Kidney (tissue), 14 donors: Measurements from ENCODE around the gene SNTG2. TPM values are rescaled to one million over a fixed set of nuclear protein-coding genes. Genes with fewer than 3 reads are reported as not detected.
"Not testable (repeated sequence)": the region's sequence is repeated elsewhere in the genome, so short reads cannot be mapped to it uniquely, and the experiment has no call there.

ENCODE experiments used
- DNase-seq, 5 donors: peaks; one replicate each; pipeline ENCODE4 v3.0.0-alpha.2; 2013 to 2020
- FAIRE-seq: peaks from 2 replicates; lab custom pipeline; 2012; peaks lifted over from hg19 to GRCh38; lab: Jason Lieb, UNC
- H3K27ac ChIP-seq, 2 donors: one replicate each; pipeline ENCODE4 v1.7.0; 2013; ENCODE audit warnings: low read depth in 2 of 2, low read length in 2 of 2, inconsistent platforms in 1 of 2
- H3K27me3 ChIP-seq: one replicate; pipeline ENCODE4 v1.7.1; 2013; ENCODE audit warnings: low read length, inconsistent platforms; ENCODE audit not compliant: control insufficient read depth, insufficient read depth
- H3K36me3 ChIP-seq, 3 donors: one replicate each; pipeline versions ENCODE4 v1.7.0 to v1.7.1; 2013; ENCODE audit warnings: low read length in 3 of 3, control low read depth in 1 of 3, inconsistent platforms in 1 of 3; ENCODE audit not compliant: insufficient read depth in 3 of 3, control insufficient read depth in 2 of 3
- H3K4me1 ChIP-seq, 3 donors: one replicate each; pipeline versions ENCODE4 v1.7.0 to v1.7.1; 2013; ENCODE audit warnings: low read length in 3 of 3, inconsistent platforms in 1 of 3, low read depth in 1 of 3; ENCODE audit not compliant: control insufficient read depth in 2 of 3, insufficient read depth in 2 of 3
- H3K4me3 ChIP-seq, 3 donors: one replicate each; pipeline versions ENCODE4 v1.7.0 to v1.8.1; 2013; ENCODE audit warnings: low read length in 3 of 3, control low read depth in 1 of 3, inconsistent platforms in 1 of 3
- H3K9ac ChIP-seq, 3 donors: one replicate each; pipeline versions ENCODE4 v1.7.0 to v1.7.1; 2013; ENCODE audit warnings: low read length in 3 of 3, control low read depth in 1 of 3, inconsistent platforms in 1 of 3
- H3K9me3 ChIP-seq, 3 donors: one replicate each; pipeline versions ENCODE4 v1.7.0 to v1.7.1; 2013; ENCODE audit warnings: low read length in 3 of 3, control low read depth in 1 of 3, inconsistent platforms in 1 of 3; ENCODE audit not compliant: control insufficient read depth in 2 of 3, insufficient read depth in 1 of 3
- intact Hi-C: fragments of 100-400 bp; cut with DNase I; formaldehyde crosslinking; loops from one replicate; pipeline ENCODE4 v1.11.1; 2022
- polyA plus RNA-seq: library from polyadenylated mRNA; stranded (reverse); fragments of 350-450 nt; fragmentation: Illumina TruSeq; extraction: RNeasy Lipid Tissue Mini Kit (QIAGEN cat#74804); gene quantifications from one replicate; pipeline ENCODE4 v1.2.3, GENCODE V29; 2014; ENCODE audit warnings: low read depth, low replicate concordance; ENCODE audit not compliant: insufficient read depth
- total RNA-seq: library from RNA; stranded (reverse); fragmentation: NEBNext Ultra II Directional; extraction: Animal tissue kit (Norgen Biotek cat#: 25700); gene quantifications from one replicate; pipeline ENCODE4 v1.2.1, GENCODE V29; 2021
- TF ChIP-seq, protein P1 (sequence below): IDR thresholded peaks from 3 replicates; pipeline ENCODE4 v1.5.1; 2012; ENCODE audit warnings: mild to moderate bottlenecking, moderate library complexity, borderline replicate concordance; ENCODE audit not compliant: insufficient read depth; ENCODE audit errors: extremely low read depth
- donor health status: control.
- donor health status: control.
- donor health status: control.
- donor health status: control.
- donor health status: control.
- donor health status: DM: yes; HTN: yes; CAD: no.
- donor health status: Normal renal cell carcinoma (clear cell type).

The SNTG2 gene
- total and polyA plus RNA-seq, 2 donors from 2014 or later: 2.2 TPM; not detected in 1

DNA sequence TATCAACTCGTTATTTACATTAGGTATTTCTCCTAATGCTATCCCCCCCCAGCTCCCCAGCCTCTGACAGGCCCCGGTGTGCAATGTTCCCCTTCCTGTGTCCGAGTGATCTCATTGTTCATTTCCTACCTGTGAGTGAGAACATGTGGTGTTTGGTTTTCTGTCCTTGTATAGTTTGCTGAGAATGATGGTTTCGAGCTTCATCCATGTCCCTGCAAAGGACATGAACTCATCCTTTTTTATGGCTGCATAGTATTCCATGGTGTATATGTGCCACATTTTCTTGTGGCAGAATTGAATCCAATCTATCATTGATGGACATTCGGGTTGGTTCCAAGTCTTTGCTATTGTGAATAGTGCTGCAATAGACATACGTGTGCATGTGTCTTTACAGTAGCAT is 439.5 kb downstream of the SNTG2 start:
- H3K27ac ChIP-seq, intact Hi-C loops, DNase-seq, H3K9ac ChIP-seq, H3K4me3 ChIP-seq, H3K36me3 ChIP-seq, H3K4me1 ChIP-seq, H3K27me3 ChIP-seq, H3K9me3 ChIP-seq, FAIRE-seq: not testable (repeated sequence)

DNA sequence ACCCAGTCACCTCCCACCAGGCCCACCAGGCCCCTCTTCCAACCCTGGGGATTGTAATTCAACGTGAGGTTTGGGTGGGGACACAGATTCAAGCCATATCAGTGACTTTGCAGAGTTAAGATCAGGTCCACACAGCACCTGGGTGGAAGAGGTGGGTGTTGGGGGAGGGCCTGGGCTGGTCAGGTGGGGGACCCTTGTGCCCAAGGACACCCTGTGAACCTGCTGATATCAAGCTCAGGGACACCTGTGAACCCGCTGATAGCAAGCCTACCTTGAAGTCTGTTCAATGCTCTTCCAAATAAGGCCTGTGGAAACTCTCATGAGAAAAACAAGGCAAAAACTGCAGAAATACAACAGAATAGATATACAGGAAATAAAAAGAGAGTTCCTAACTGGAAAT is 442.7 kb downstream of the SNTG2 start:
- Histone ChIP-seq H3K4me1 (no peaks in the 10 kb centered on the region), H3K27me3 (no peaks in the 10 kb centered on the region), H3K36me3 (no peaks in the 10 kb centered on the region), H3K9me3 (peaks cover 0 to 2% (median 0%) of the 10 kb centered on the region in 3 donors), H3K4me3 (no peak overlapping the region), H3K9ac (no peak overlapping the region), H3K27ac (no peak overlapping the region)
- intact Hi-C loops: no loop called here
- TF ChIP-seq, protein P1, sequence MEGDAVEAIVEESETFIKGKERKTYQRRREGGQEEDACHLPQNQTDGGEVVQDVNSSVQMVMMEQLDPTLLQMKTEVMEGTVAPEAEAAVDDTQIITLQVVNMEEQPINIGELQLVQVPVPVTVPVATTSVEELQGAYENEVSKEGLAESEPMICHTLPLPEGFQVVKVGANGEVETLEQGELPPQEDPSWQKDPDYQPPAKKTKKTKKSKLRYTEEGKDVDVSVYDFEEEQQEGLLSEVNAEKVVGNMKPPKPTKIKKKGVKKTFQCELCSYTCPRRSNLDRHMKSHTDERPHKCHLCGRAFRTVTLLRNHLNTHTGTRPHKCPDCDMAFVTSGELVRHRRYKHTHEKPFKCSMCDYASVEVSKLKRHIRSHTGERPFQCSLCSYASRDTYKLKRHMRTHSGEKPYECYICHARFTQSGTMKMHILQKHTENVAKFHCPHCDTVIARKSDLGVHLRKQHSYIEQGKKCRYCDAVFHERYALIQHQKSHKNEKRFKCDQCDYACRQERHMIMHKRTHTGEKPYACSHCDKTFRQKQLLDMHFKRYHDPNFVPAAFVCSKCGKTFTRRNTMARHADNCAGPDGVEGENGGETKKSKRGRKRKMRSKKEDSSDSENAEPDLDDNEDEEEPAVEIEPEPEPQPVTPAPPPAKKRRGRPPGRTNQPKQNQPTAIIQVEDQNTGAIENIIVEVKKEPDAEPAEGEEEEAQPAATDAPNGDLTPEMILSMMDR: no peak
- DNase-seq (no peak), FAIRE-seq (no peak)

DNA sequence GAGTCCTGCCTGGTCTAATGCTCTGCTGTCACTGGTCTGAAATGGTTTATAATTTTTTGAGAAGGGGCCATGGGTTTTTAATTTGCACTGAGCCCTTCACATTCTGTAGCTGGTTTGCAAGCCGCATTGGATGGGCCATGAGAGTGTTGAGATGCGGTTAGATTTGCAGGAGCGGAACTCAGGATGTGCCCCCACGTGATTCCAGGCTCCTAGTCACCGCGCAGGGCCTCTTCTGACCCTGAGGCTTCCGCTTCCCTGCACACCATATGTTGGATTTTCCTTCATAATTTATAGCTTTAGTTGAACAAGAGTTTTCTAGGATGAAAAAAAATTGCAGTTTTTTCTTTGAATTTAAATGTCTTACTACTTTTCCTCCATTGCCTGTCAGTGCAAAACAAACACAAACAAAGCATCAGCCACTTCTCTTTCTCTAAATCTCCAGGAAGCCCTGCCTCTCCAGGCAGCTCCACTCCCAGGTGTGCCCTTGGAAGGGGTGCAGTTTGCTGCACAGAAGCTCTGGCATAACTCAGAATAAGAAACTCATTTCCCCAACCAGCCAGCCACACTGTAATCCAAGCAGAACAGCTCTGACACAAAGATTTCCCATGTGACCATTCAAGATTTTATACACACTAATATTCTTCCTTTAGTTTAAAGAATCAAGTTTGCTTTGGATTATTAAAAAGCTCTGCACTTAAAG is 444.2 kb downstream of the SNTG2 start:
- no peak for FAIRE-seq
- H3K27me3 ChIP-seq: no peaks in the 10 kb centered on the region
- no peak overlapping the region for H3K9ac ChIP-seq
- intact Hi-C loops: no loop called here
- no peaks in the 10 kb centered on the region for H3K36me3 ChIP-seq
- no peak overlapping the region for H3K27ac ChIP-seq
- TF ChIP-seq, protein P1: no peak
- DNase-seq: peak in 1 of 5 donors; percentile 28
- H3K4me3 ChIP-seq: no peak overlapping the region
- H3K4me1 ChIP-seq: no peaks in the 10 kb centered on the region
- H3K9me3 ChIP-seq: peaks cover 0 to 2% (median 0%) of the 10 kb centered on the region in 3 donors

DNA sequence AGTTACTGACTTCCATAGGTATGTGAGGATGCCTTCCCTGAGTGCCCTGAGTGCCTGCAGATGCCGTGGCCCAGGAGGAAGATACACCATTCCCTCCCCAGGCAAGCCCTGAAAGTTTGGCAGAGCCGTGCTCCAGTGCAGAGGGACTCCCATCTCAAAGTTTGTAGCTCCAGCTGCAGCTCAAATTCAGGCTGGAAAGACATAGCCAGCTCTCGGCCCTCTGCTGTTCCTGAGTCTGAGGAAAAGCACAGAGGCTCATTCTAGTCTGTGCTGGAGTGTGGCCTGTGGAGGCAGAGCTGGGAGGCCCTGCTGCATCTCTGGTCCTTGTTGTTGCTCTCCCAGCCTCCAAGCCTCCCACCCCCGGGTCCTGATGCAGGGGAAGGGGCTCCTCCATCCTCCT is 446.7 kb downstream of the SNTG2 start:
- no peaks in the 10 kb centered on the region for H3K4me1 ChIP-seq
- no peak overlapping the region for H3K9ac ChIP-seq
- FAIRE-seq: no peak
- H3K36me3 ChIP-seq: no peaks in the 10 kb centered on the region
- no peak overlapping the region for H3K27ac ChIP-seq
- H3K4me3 ChIP-seq: no peak overlapping the region
- H3K9me3 ChIP-seq: no peaks in the 10 kb centered on the region
- TF ChIP-seq, protein P1: no peak
- H3K27me3 ChIP-seq: no peaks in the 10 kb centered on the region
- DNase-seq: no peak
- intact Hi-C loops: no loop called here
